Stimulated activated naive B cell treated with anti-CD40 and anti-IgM and Interleukin-4, amounts not matched to agents 10 μg/mL and 1 μg/mL and 100 μg/mL, for 72 hours (primary cell): ENCODE data around the gene PDE10A.
"Not testable (repeated sequence)": the region's sequence is repeated elsewhere in the genome, so short reads cannot be mapped to it uniquely, and the experiment has no call there.

Experiments
- ATAC-seq, 2 donors: fragments of 150-1000 bp; cut with Tn5 transposase; replicated peaks; 2 replicates each; pipeline ENCODE4 v1.10.0; 2021; ENCODE audit warnings: moderate library complexity in 1 of 2
- DNase-seq: peaks from one replicate; pipeline ENCODE4 v3.0.0; 2021
- H3K27ac Mint-ChIP-seq: one replicate; pipeline ENCODE4 v1.8.0; 2022; ENCODE audit warnings: mild to moderate bottlenecking, mixed read lengths
- H3K27me3 Mint-ChIP-seq, 2 donors: one replicate each; pipeline ENCODE4 v1.8.0; 2022; ENCODE audit warnings: mixed read lengths in 2 of 2
- H3K36me3 Mint-ChIP-seq, 2 donors: one replicate each; pipeline ENCODE4 v1.8.0; 2022; ENCODE audit warnings: mixed read lengths in 2 of 2, mild to moderate bottlenecking in 1 of 2
- H3K4me1 Mint-ChIP-seq, 2 donors: one replicate each; pipeline ENCODE4 v1.8.0; 2022; ENCODE audit warnings: mixed read lengths in 2 of 2, mild to moderate bottlenecking in 1 of 2
- H3K4me3 Mint-ChIP-seq, 2 donors: one replicate each; pipeline ENCODE4 v1.8.0; 2022; ENCODE audit warnings: mild to moderate bottlenecking in 2 of 2, mixed read lengths in 2 of 2, moderate library complexity in 1 of 2
- H3K9me3 Mint-ChIP-seq, 2 donors: one replicate each; pipeline ENCODE4 v1.8.0; 2022; ENCODE audit warnings: mixed read lengths in 2 of 2, mild to moderate bottlenecking in 1 of 2

PDE10A gene

GRCh38 chr6:165608577-165608976, 54.5 kb downstream of the PDE10A start:
- not testable (repeated sequence) for H3K9me3 Mint-ChIP-seq, H3K27ac Mint-ChIP-seq, H3K4me3 Mint-ChIP-seq, DNase-seq, ATAC-seq, H3K4me1 Mint-ChIP-seq, H3K36me3 Mint-ChIP-seq, H3K27me3 Mint-ChIP-seq

GRCh38 chr6:165606740-165607008, 56.4 kb downstream of the PDE10A start:
- no peak for DNase-seq
- Mint-ChIP-seq H3K9me3 (peaks cover 0 to 1% of the 10 kb centered on the region in 2 donors), H3K4me1 (no peaks in the 10 kb centered on the region), H3K36me3 (no peaks in the 10 kb centered on the region), H3K4me3 (no peak overlapping the region), H3K27me3 (no peaks in the 10 kb centered on the region), H3K27ac (no peak overlapping the region)
- ATAC-seq: no peak

DNA sequence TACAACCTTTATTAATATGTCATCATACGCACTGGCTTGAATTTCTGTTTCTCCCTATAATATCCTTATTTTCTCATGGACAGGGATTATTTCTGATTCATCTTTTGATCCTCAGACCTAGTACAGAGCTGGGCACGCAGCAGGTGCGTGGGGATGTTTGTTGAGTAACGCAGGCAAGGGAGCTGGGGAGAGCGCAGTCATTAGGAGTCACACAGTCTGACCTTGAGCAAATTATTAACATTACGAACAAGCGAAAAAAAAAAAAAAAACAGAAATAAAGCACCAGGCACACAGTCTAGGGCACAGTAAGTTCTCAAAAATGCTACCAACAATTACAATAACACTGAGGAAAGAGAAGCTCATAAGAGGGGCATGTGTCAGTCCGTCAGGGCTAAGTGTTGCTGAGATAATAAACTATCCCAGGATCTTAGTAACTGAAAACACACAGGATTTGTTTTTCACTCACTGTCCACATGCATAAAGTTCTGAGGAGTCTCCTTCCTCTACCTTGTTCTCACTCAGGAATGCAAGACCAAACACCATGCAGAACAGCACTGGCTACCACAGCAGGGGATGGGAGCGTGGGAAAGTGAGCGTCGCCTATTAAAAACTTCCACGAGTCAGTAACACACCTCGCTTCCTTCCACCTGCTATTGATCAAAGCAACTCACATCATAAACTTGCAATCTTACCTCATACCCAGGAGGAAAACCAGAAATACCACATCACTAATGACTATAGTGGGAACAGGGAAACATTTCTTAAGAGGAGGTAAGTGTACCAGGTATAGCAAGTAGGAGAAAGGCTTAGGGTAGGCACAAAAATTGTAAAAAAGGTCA, 56.9 kb downstream of the PDE10A start:
- Mint-ChIP-seq H3K4me1 (no peaks in the 10 kb centered on the region), H3K4me3 (no peak overlapping the region), H3K27me3 (no peaks in the 10 kb centered on the region), H3K27ac (no peak overlapping the region), H3K9me3 (peaks cover 0 to 1% of the 10 kb centered on the region in 2 donors), H3K36me3 (no peaks in the 10 kb centered on the region)
- ATAC-seq (no peak), DNase-seq (no peak)

GRCh38 chr6:165605182-165605875, 57.7 kb downstream of the PDE10A start:
- H3K27ac Mint-ChIP-seq: no peak overlapping the region
- H3K27me3 Mint-ChIP-seq: no peaks in the 10 kb centered on the region
- H3K4me3 Mint-ChIP-seq: no peak overlapping the region
- no peak for DNase-seq
- no peaks in the 10 kb centered on the region for H3K4me1 Mint-ChIP-seq
- H3K9me3 Mint-ChIP-seq: peaks cover 7 to 9% of the 10 kb centered on the region in 2 donors
- no peak for ATAC-seq
- no peaks in the 10 kb centered on the region for H3K36me3 Mint-ChIP-seq

DNA sequence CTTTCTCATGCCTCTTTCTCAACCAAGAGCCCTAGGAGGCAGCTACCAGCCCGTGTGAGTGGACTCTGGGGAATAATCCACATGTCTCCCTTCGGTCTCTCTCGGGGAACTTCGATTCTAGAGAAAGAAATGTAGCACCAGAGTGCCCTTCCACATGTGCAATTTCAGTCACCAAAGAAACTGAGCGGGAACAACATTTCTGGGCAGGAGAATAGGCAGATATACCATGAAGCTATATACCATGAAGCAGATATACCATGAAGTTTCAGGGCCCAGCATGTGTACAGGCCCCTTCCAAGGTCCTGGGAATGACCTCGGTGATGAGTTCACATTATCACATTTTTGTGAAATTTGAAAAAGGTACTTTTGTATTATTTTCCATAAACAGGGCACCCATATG, 60.8 kb downstream of the PDE10A start:
- H3K4me1 Mint-ChIP-seq: no peaks in the 10 kb centered on the region
- H3K4me3 Mint-ChIP-seq: no peak overlapping the region
- H3K27me3 Mint-ChIP-seq: no peaks in the 10 kb centered on the region
- peaks cover 9 to 12% of the 10 kb centered on the region in 2 donors for H3K9me3 Mint-ChIP-seq
- H3K36me3 Mint-ChIP-seq: no peaks in the 10 kb centered on the region
- ATAC-seq (no peak), DNase-seq (no peak)
- H3K27ac Mint-ChIP-seq: no peak overlapping the region

DNA sequence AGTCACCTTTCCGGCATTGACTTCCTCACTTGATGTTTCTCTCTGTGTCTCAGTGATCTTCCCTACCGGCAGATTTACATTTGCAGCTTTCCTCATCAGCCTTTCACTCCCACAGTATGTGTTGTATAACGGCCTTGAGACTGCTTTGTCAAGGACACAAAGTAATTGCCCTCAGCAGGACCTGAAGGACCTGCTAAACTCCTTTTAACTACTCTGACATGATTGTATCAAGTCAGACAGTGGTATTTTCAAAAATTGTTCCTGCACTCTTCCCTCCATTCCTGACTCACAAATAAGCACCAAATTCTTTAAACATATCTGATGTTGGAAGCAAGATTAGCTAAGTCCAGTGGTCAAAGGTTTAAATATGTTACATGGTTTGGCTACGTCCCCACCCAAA, 62.4 kb downstream of the PDE10A start:
- DNase-seq: no peak
- Mint-ChIP-seq H3K27ac (no peak overlapping the region), H3K4me1 (no peaks in the 10 kb centered on the region), H3K36me3 (no peaks in the 10 kb centered on the region), H3K4me3 (no peak overlapping the region), H3K27me3 (no peaks in the 10 kb centered on the region), H3K9me3 (peaks cover 13 to 16% of the 10 kb centered on the region in 2 donors)
- ATAC-seq: no peak

DNA sequence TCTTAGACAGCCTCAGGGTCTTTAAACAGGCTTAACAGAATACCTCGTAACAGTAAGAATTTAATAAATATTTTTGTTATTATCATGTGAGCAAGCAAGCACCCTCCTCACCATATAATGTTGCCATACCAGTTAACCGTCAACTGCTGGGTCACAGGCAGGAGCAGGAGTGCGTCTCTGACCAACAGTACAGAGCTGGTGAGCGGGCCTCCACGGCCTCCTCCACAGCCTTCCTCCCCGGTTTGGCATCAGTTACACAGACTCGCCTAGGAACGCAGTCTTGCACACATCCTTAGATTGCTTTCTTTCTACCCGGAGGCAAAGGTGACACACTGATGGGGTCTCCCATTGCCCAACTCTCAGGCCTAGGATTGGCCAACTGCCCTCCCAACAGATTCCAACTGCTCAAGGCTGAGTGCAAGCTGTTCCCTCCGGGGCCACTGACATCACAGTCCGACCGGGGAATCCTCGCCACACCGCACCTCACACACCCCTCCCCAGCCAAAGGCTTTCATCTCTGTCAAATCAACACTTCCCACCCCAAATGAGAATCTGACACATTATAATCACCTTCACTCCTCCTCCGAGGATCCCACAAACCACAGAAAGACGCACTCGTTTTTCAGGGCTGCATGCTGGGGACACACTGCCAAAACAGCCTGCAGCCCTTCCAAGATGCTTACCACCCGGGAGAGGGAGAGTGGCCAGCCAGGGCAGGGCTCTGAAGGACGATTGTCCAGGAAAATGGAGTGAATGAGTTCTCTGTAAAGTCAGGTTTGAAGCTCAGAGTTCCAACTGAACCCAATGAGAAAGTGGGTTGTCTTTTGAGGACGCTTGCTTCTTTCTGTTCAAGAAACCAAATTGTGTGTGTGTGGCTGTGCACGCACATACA, 63.2 kb downstream of the PDE10A start:
- Mint-ChIP-seq H3K36me3 (no peaks in the 10 kb centered on the region), H3K4me3 (no peak overlapping the region), H3K4me1 (no peaks in the 10 kb centered on the region), H3K27ac (no peak overlapping the region), H3K9me3 (peaks cover 13 to 16% of the 10 kb centered on the region in 2 donors), H3K27me3 (no peaks in the 10 kb centered on the region)
- no peak for ATAC-seq
- DNase-seq: no peak

DNA sequence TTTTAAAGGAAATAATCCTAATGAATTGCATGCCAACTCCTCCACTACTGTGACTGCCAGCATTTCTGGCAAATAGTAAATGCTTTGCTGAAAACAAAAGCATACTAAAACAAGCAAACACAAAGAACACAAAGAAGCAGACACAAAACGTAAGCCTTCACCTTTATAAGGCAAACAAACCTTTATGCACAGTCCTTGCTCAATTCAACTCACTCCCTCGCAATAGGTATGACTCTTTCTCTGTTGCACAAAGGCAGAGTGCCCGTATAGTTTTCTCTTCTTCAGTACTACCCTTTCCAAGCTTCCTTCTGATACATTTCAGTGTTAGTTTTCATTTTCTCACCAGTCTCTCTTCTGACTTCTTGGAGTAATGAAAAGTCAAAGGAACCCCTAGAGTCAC, 63.9 kb downstream of the PDE10A start:
- H3K27me3 Mint-ChIP-seq: no peaks in the 10 kb centered on the region
- no peaks in the 10 kb centered on the region for H3K4me1 Mint-ChIP-seq
- DNase-seq (no peak), ATAC-seq (no peak)
- H3K9me3 Mint-ChIP-seq: peaks cover 13 to 16% of the 10 kb centered on the region in 2 donors
- H3K27ac Mint-ChIP-seq: no peak overlapping the region
- no peak overlapping the region for H3K4me3 Mint-ChIP-seq
- no peaks in the 10 kb centered on the region for H3K36me3 Mint-ChIP-seq

DNA sequence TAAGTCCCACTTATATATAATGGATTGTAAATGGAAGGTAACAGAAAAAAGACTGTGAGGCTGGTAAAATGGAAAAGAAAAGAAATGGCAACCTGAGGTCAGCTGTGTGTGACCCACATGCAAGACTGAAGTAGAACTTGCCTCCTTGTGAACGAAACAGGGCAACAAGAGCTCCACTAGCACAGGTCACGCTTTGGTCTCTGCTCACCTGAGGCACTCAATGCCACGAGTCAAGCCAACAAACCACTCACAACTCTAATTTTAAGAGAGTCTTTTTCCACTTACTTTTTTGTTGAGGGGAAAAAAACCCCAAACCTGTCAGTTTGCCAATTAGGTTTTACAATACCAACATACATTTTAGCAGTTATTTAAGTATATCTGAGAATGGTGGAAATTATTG, 65.2 kb downstream of the PDE10A start:
- Mint-ChIP-seq H3K27me3 (no peaks in the 10 kb centered on the region), H3K4me3 (no peak overlapping the region), H3K27ac (no peak overlapping the region), H3K9me3 (peaks cover 15 to 20% of the 10 kb centered on the region in 2 donors), H3K36me3 (no peaks in the 10 kb centered on the region), H3K4me1 (no peaks in the 10 kb centered on the region)
- DNase-seq: no peak
- no peak for ATAC-seq

- no peaks in the 10 kb centered on the region for H3K4me1 Mint-ChIP-seq
- no peak overlapping the region for H3K4me3 Mint-ChIP-seq
- no peaks in the 10 kb centered on the region for H3K27me3 Mint-ChIP-seq
- H3K36me3 Mint-ChIP-seq: no peaks in the 10 kb centered on the region
- DNase-seq (no peak), ATAC-seq (no peak)
- H3K27ac Mint-ChIP-seq: no peak overlapping the region
- peaks cover 7 to 8% of the 10 kb centered on the region in 2 donors for H3K9me3 Mint-ChIP-seq
These were observed 68.3 kb downstream of the PDE10A start for GRCh38 chr6:165594584-165595333.

DNA sequence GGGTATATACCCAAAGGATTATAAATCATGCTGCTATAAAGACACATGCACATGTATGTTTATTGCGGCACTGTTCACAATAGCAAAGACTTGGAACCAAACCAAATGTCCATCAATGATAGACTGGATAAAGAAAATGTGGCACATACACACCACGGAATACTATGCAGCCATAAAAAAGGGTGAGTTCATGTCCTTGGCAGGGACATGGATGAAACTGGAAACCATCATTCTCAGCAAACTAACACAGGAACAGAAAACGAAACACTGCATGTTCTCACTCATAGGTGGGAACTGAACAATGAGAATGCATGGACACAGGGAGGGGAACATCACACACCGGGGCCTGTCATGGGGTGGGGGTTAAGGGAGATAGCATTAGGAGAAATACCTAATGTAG, 70.1 kb downstream of the PDE10A start:
- not testable (repeated sequence) for ATAC-seq, H3K4me1 Mint-ChIP-seq, H3K27me3 Mint-ChIP-seq, H3K9me3 Mint-ChIP-seq, H3K36me3 Mint-ChIP-seq, DNase-seq, H3K4me3 Mint-ChIP-seq, H3K27ac Mint-ChIP-seq

- Mint-ChIP-seq H3K4me1 (no peaks in the 10 kb centered on the region), H3K27me3 (no peaks in the 10 kb centered on the region), H3K36me3 (no peaks in the 10 kb centered on the region), H3K4me3 (no peak overlapping the region), H3K9me3 (peaks cover 10 to 13% of the 10 kb centered on the region in 2 donors), H3K27ac (no peak overlapping the region)
- ATAC-seq: no peak
- DNase-seq: no peak
These were observed 74.5 kb downstream of the PDE10A start for GRCh38 chr6:165588515-165588914.

GRCh38 chr6:165587206-165587605, 75.8 kb downstream of the PDE10A start:
- Mint-ChIP-seq H3K27ac (no peak overlapping the region), H3K27me3 (no peaks in the 10 kb centered on the region), H3K9me3 (peaks cover 6 to 12% of the 10 kb centered on the region in 2 donors), H3K4me1 (no peaks in the 10 kb centered on the region), H3K4me3 (no peak overlapping the region), H3K36me3 (no peaks in the 10 kb centered on the region)
- ATAC-seq (no peak), DNase-seq (no peak)

DNA sequence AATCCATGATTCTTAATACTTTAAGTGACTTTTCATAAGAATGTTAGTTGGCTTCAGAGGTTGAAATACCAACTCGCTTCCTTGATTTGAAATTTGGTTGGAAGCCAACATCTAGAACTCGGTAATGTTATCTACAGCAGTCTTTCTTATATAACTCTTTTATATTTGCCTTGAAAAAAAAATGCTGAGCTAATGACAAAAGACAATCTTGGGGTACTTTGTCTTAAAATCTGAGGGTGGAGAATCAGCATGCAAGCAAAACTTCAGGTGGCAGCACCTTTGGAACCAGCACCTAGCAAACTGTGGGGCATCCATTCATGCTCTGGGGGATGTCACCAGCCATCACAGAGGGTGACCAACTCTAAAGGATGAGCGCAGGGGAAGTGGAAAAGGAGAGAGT, 76.3 kb downstream of the PDE10A start:
- no peak for DNase-seq
- Mint-ChIP-seq H3K4me1 (no peaks in the 10 kb centered on the region), H3K36me3 (no peaks in the 10 kb centered on the region), H3K4me3 (no peak overlapping the region), H3K27me3 (no peaks in the 10 kb centered on the region), H3K27ac (no peak overlapping the region), H3K9me3 (peaks cover 6 to 11% of the 10 kb centered on the region in 2 donors)
- ATAC-seq: no peak
